Measurements from ENCODE around the gene INSIG1.
A peak's percentile ranks its signal among the peaks of the same experiment; 100 is the strongest.

INSIG1 gene

GRCh38 chr7:155266440-155266839 lies 31.2 kb upstream of the INSIG1 start:
- no CpG with 5 or more reads among the region's 9 CpGs for WGBS, 2 donors (ENCODE audit: extremely low coverage in 2 of 2, insufficient read length in 2 of 2, insufficient replicate concordance in 1 of 2)
- no peak overlapping the region for H2BK5ac ChIP-seq (ENCODE audit: low read length)
- no peak overlapping the region for H2AFZ ChIP-seq (ENCODE audit: low read length)
- no peak overlapping the region for H3K4ac ChIP-seq (ENCODE audit: low read length)
- H3K4me1 ChIP-seq (ENCODE audit: control insufficient read depth in 2 of 2, insufficient read depth in 1 of 2, low read depth in 1 of 2, low read length in 2 of 2) = peaks cover 0 to 2% of the 10 kb centered on the region in 2 donors
- H3K9me3 ChIP-seq (replicated peaks in 1 of 2; ENCODE audit: control insufficient read depth in 2 of 2, insufficient read depth in 1 of 2, low read depth in 1 of 2, low read length in 2 of 2) = peaks cover 0 to 4% of the 10 kb centered on the region in 2 donors
- H3K14ac ChIP-seq (ENCODE audit: low read length) = no peak overlapping the region
- no peak overlapping the region for H3K4me3 ChIP-seq (ENCODE audit: low read length in 2 of 2)
- H3K27me3 ChIP-seq (ENCODE audit: control insufficient read depth in 3 of 3, insufficient read depth in 3 of 3, low read depth in 1 of 3, low read length in 3 of 3) = peaks cover 0 to 12% (median 0%) of the 10 kb centered on the region in 3 experiments
- H4K8ac ChIP-seq (ENCODE audit: low read depth, low read length) = no peak overlapping the region
- no peak overlapping the region for H2AK5ac ChIP-seq (ENCODE audit: low read depth, low read length)
- no peaks in the 10 kb centered on the region for H3K36me3 ChIP-seq (replicated peaks in 1 of 2; ENCODE audit: control insufficient read depth in 2 of 2, insufficient read depth in 2 of 2, low read length in 2 of 2)
- H2BK12ac ChIP-seq (ENCODE audit: low read length) = no peak overlapping the region
- H3K23ac ChIP-seq (ENCODE audit: low read depth, low read length, poor library complexity) = peak overlapping the region; percentile 46
- no peak overlapping the region for H4K91ac ChIP-seq (ENCODE audit: low read depth, low read length, poor library complexity)
- DNase-seq (ENCODE audit: low spot score) = no peak
- H3K9ac ChIP-seq (ENCODE audit: low read depth, low read length, poor library complexity) = no peak overlapping the region
- H3K4me2 ChIP-seq (ENCODE audit: insufficient read depth, low read length, poor library complexity, severe bottlenecking) = no peak overlapping the region
- peak overlapping the region; percentile 7 for H3K18ac ChIP-seq (ENCODE audit: low read length)
- no peak overlapping the region for H2BK120ac ChIP-seq (ENCODE audit: low read depth, low read length)
- H2BK15ac ChIP-seq (ENCODE audit: low read length) = no peak overlapping the region
- H3K27ac ChIP-seq (replicated peaks; ENCODE audit: low read length) = no peak overlapping the region
- H3K79me1 ChIP-seq (ENCODE audit: low read depth, low read length) = no peaks in the 10 kb centered on the region

- Histone ChIP-seq H3K23ac (ENCODE audit: low read depth, low read length, poor library complexity) (no peak overlapping the region), H3K9me3 (replicated peaks in 1 of 2; ENCODE audit: control insufficient read depth in 2 of 2, insufficient read depth in 1 of 2, low read depth in 1 of 2, low read length in 2 of 2) (peaks cover 0 to 4% of the 10 kb centered on the region in 2 donors), H2BK5ac (ENCODE audit: low read length) (no peak overlapping the region), H3K36me3 (replicated peaks in 1 of 2; ENCODE audit: control insufficient read depth in 2 of 2, insufficient read depth in 2 of 2, low read length in 2 of 2) (no peaks in the 10 kb centered on the region), H3K18ac (ENCODE audit: low read length) (no peak overlapping the region), H2BK12ac (ENCODE audit: low read length) (no peak overlapping the region), H2AFZ (ENCODE audit: low read length) (no peak overlapping the region), H2BK15ac (ENCODE audit: low read length) (no peak overlapping the region), H3K4me2 (ENCODE audit: insufficient read depth, low read length, poor library complexity, severe bottlenecking) (no peak overlapping the region), H2AK5ac (ENCODE audit: low read depth, low read length) (no peak overlapping the region), H3K4me1 (ENCODE audit: control insufficient read depth in 2 of 2, insufficient read depth in 1 of 2, low read depth in 1 of 2, low read length in 2 of 2) (peaks cover 0 to 2% of the 10 kb centered on the region in 2 donors), H4K8ac (ENCODE audit: low read depth, low read length) (no peak overlapping the region), H3K79me1 (ENCODE audit: low read depth, low read length) (no peaks in the 10 kb centered on the region), H3K4me3 (ENCODE audit: low read length in 2 of 2) (no peak overlapping the region), H3K27ac (replicated peaks; ENCODE audit: low read length) (no peak overlapping the region), H3K14ac (ENCODE audit: low read length) (no peak overlapping the region), H3K27me3 (ENCODE audit: control insufficient read depth in 3 of 3, insufficient read depth in 3 of 3, low read depth in 1 of 3, low read length in 3 of 3) (peaks cover 0 to 8% (median 0%) of the 10 kb centered on the region in 3 experiments), H4K91ac (ENCODE audit: low read depth, low read length, poor library complexity) (no peak overlapping the region), H2BK120ac (ENCODE audit: low read depth, low read length) (no peak overlapping the region), H3K4ac (ENCODE audit: low read length) (no peak overlapping the region), H3K9ac (ENCODE audit: low read depth, low read length, poor library complexity) (no peak overlapping the region)
- DNase-seq (ENCODE audit: low spot score) = no peak
- WGBS, 2 donors (ENCODE audit: extremely low coverage in 2 of 2, insufficient read length in 2 of 2, insufficient replicate concordance in 1 of 2) = no CpG with 5 or more reads among the region's 8 CpGs
Measured at GRCh38 chr7:155267023-155267422, 30.7 kb upstream of the INSIG1 start.

GRCh38 chr7:155267436-155267835 lies 30.2 kb upstream of the INSIG1 start:
- no peak for DNase-seq (ENCODE audit: low spot score)
- Histone ChIP-seq H2BK5ac (ENCODE audit: low read length) (no peak overlapping the region), H3K4me1 (ENCODE audit: control insufficient read depth in 2 of 2, insufficient read depth in 1 of 2, low read depth in 1 of 2, low read length in 2 of 2) (peaks cover 0 to 2% of the 10 kb centered on the region in 2 donors), H3K23ac (ENCODE audit: low read depth, low read length, poor library complexity) (no peak overlapping the region), H3K4me2 (ENCODE audit: insufficient read depth, low read length, poor library complexity, severe bottlenecking) (no peak overlapping the region), H3K79me1 (ENCODE audit: low read depth, low read length) (no peaks in the 10 kb centered on the region), H2BK12ac (ENCODE audit: low read length) (no peak overlapping the region), H3K9ac (ENCODE audit: low read depth, low read length, poor library complexity) (peak overlapping the region; percentile 27), H2AFZ (ENCODE audit: low read length) (no peak overlapping the region), H2BK120ac (ENCODE audit: low read depth, low read length) (no peak overlapping the region), H4K91ac (ENCODE audit: low read depth, low read length, poor library complexity) (no peak overlapping the region), H4K8ac (ENCODE audit: low read depth, low read length) (no peak overlapping the region), H3K14ac (ENCODE audit: low read length) (no peak overlapping the region), H3K36me3 (replicated peaks in 1 of 2; ENCODE audit: control insufficient read depth in 2 of 2, insufficient read depth in 2 of 2, low read length in 2 of 2) (no peaks in the 10 kb centered on the region), H3K27ac (replicated peaks; ENCODE audit: low read length) (no peak overlapping the region), H3K4ac (ENCODE audit: low read length) (no peak overlapping the region), H2AK5ac (ENCODE audit: low read depth, low read length) (no peak overlapping the region), H3K4me3 (ENCODE audit: low read length in 2 of 2) (no peak overlapping the region), H3K18ac (ENCODE audit: low read length) (peak overlapping the region; percentile 40), H3K9me3 (replicated peaks in 1 of 2; ENCODE audit: control insufficient read depth in 2 of 2, insufficient read depth in 1 of 2, low read depth in 1 of 2, low read length in 2 of 2) (peaks cover 0 to 4% of the 10 kb centered on the region in 2 donors), H3K27me3 (ENCODE audit: control insufficient read depth in 3 of 3, insufficient read depth in 3 of 3, low read depth in 1 of 3, low read length in 3 of 3) (peaks cover 0 to 8% (median 0%) of the 10 kb centered on the region in 3 experiments), H2BK15ac (ENCODE audit: low read length) (no peak overlapping the region)
- no CpG with 5 or more reads among the region's 23 CpGs for WGBS, 2 donors (ENCODE audit: extremely low coverage in 2 of 2, insufficient read length in 2 of 2, insufficient replicate concordance in 1 of 2)

GRCh38 chr7:155268211-155268610 lies 29.5 kb upstream of the INSIG1 start:
- no peak overlapping the region for H2BK15ac ChIP-seq (ENCODE audit: low read length)
- peaks cover 0 to 2% of the 10 kb centered on the region in 2 donors for H3K4me1 ChIP-seq (ENCODE audit: control insufficient read depth in 2 of 2, insufficient read depth in 1 of 2, low read depth in 1 of 2, low read length in 2 of 2)
- H3K4ac ChIP-seq (ENCODE audit: low read length) = no peak overlapping the region
- peaks cover 0 to 4% of the 10 kb centered on the region in 2 donors for H3K9me3 ChIP-seq (replicated peaks in 1 of 2; ENCODE audit: control insufficient read depth in 2 of 2, insufficient read depth in 1 of 2, low read depth in 1 of 2, low read length in 2 of 2)
- H3K27me3 ChIP-seq (ENCODE audit: control insufficient read depth in 3 of 3, insufficient read depth in 3 of 3, low read depth in 1 of 3, low read length in 3 of 3) = peaks cover 0 to 7% (median 0%) of the 10 kb centered on the region in 3 experiments
- H3K36me3 ChIP-seq (replicated peaks in 1 of 2; ENCODE audit: control insufficient read depth in 2 of 2, insufficient read depth in 2 of 2, low read length in 2 of 2) = no peaks in the 10 kb centered on the region
- no peak overlapping the region for H3K23ac ChIP-seq (ENCODE audit: low read depth, low read length, poor library complexity)
- H4K91ac ChIP-seq (ENCODE audit: low read depth, low read length, poor library complexity) = no peak overlapping the region
- no peak for DNase-seq (ENCODE audit: low spot score)
- H2AK5ac ChIP-seq (ENCODE audit: low read depth, low read length) = no peak overlapping the region
- H3K18ac ChIP-seq (ENCODE audit: low read length) = no peak overlapping the region
- H3K4me3 ChIP-seq (ENCODE audit: low read length in 2 of 2) = no peak overlapping the region
- H4K8ac ChIP-seq (ENCODE audit: low read depth, low read length) = no peak overlapping the region
- H3K4me2 ChIP-seq (ENCODE audit: insufficient read depth, low read length, poor library complexity, severe bottlenecking) = no peak overlapping the region
- no peak overlapping the region for H3K27ac ChIP-seq (replicated peaks; ENCODE audit: low read length)
- H3K14ac ChIP-seq (ENCODE audit: low read length) = no peak overlapping the region
- no peak overlapping the region for H3K9ac ChIP-seq (ENCODE audit: low read depth, low read length, poor library complexity)
- no peak overlapping the region for H2BK120ac ChIP-seq (ENCODE audit: low read depth, low read length)
- no peak overlapping the region for H2BK12ac ChIP-seq (ENCODE audit: low read length)
- no peaks in the 10 kb centered on the region for H3K79me1 ChIP-seq (ENCODE audit: low read depth, low read length)
- no peak overlapping the region for H2AFZ ChIP-seq (ENCODE audit: low read length)
- no peak overlapping the region for H2BK5ac ChIP-seq (ENCODE audit: low read length)
- no CpG with 5 or more reads among the region's 12 CpGs for WGBS, 2 donors (ENCODE audit: extremely low coverage in 2 of 2, insufficient read length in 2 of 2, insufficient replicate concordance in 1 of 2)

Data from neuronal stem cell (in vitro differentiated cells).